HG03520 (cell line): ENCODE results near the gene LCN12.

Source experiments
- ATAC-seq: cut with Tn5 transposase; IDR thresholded peaks from one replicate; pipeline ENCODE4 v1.9.1; 2021; ENCODE audit warnings: mild to moderate bottlenecking, moderate library complexity; ENCODE audit not compliant: unreplicated experiment

The LCN12 gene

DNA sequence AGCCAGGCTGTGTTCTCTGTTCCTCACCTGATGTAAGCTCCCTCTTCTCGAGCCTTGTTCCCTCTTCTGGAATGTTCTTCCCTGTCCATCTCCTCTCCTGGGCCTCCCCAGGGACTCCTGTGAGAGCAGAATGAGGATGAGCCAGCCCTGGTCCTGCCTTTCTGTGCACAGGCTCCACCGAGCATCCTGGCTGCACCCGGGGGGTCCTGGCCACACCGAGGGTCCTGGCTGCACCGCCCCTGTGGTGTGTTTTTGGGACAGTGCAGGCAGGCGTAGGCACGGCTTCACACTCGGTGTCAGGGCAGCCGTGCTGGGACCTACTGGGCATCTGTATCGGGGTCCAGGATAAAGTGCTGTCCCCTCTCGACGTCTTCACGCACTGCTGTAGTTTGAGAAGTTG lies 25.3 kb upstream of the LCN12 start:
- ATAC-seq = no peak

DNA sequence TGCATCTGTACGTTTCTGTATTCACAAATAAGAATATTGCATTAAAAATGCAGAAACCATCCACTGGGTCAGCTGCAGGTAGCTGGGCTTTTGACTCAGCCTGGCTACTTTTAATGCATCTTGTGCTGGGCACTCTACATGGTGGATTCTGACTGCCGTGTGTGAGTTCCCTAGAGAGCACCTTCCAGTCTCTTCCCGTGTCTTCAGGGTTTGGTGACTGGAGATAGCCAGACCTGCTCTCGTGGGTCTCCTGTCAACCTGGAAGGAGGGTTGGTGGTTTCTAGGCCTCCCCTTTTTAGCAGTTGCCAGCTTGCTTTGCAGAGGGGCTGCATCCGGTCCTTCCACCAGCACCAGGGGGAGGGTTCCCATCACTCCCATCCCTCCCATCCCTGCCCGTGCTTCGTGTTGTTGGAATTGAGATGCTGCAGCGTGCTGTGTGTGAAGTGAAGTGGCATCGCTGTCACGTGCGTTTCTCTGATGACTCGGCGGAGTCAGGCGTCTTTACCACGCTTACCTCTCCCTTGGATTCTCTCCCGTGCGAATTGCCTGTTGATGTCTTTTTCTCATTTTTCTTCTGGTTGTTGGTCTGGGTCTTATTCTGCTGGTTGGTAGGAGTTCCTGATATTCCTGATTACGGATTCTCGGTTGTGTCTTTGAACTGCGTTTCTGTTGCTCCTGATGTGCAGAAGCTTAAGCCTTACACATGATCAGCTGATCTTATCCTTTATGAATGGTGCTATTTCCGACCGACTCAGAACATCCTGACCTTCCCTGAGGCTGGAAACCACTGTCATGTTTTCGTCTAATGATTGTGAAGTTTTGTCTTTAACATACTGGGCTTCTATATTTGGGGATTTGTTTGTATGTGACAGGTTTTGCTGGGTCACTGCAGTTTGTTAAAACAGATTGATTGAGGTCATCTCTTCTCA lies 24.5 kb upstream of the LCN12 start:
- no peak for ATAC-seq

DNA sequence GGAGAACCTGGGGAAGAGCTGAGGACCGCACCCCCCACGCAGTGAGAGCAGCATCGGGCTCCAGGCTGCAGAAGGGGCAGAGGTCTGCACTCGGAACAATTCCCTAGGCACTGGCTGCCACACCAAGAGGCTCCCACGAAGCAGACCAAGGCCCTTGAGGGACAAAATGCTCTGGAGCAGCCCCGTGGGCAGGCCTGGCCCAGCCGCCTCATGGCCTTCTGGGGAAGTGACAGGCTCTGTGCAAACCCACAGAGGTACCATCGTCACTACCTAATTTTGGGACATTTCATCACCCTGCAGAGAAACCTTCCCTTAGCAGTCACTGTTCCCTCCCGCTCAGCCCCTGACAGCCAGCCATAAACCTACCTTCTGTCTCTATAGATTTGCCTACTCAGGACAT lies 23.5 kb upstream of the LCN12 start:
- no peak for ATAC-seq

DNA sequence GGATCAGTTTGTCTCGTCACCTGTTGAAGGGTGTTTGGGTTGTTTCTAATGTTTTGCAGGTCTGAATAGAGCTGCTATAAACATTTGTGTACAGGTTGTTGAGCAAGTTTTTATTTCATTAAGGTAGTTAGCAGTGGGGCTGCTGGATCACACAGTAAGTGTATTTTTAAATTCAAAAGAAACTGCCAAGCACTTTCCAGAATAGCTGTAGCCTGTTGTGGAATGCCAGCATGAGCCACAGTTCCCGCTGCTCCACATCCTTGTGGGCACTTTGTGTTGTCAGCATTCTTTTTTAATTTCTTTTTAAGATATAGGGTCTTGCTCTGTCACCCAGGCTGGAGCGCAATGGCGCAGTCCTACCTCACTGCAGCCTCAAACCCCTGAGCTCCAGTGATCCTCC lies 22.1 kb upstream of the LCN12 start:
- ATAC-seq = no peak

DNA sequence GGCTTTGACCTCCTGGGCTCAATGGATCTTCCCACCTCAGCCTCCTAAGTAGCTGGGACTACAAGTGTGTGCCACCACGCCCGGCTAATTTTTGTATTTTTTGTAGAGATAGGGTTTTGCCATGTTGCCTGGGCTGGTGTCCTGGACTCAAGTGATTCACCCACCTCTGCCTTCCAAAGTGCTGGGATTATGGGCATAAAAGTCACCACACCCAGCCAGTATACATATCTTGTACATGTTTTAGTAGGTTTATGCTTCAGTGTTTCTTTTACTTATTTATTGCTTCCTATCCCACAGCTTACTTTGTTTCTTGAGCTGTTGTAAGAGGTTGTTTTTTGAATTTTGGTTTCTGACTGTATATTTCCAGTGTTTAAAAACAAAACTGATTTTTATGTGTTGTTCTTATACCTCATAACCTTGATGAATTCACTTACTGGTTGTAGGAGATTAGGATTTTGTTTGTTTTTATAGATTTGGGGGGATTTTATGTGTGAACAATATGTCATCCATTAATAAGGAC lies 20.4 kb upstream of the LCN12 start:
- ATAC-seq = no peak

DNA sequence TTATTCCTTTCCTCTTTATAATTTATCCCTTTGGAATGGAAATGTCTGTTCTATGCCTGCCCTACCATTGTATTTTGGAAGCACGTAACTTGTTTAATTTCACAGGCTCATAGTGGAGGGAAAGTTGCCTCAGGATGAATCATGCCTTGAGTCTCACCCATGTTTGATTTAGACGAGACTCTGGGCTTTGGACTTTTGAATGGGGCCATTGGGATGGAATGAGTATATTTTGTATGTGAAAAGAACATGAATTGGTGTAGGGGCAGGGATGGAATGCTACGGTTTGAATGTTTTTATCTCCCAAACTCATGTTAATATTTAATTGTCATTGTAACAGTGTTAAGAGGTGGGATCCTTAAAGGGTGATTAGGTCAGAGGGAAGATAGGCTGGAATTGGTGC lies 17.8 kb upstream of the LCN12 start:
- no peak for ATAC-seq

DNA sequence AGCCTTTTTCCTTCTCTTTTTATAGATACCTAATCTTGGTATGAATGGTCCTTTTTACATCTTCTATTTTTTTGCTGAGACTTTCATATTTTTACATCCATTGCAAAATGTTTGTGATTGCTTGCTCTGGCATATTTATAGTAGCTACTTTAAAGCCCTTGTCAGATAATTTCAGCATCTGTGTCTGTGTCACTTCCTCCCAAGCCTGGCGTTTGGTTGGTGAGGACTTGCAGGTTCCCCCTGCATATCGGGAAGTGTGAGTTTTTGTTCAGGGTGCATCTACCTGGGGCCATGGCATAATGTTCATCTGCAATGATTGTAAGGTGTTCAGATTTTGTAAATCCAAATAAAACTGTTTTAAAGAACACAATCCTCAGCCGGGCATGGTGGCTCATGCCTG lies 16.4 kb upstream of the LCN12 start:
- ATAC-seq = no peak

DNA sequence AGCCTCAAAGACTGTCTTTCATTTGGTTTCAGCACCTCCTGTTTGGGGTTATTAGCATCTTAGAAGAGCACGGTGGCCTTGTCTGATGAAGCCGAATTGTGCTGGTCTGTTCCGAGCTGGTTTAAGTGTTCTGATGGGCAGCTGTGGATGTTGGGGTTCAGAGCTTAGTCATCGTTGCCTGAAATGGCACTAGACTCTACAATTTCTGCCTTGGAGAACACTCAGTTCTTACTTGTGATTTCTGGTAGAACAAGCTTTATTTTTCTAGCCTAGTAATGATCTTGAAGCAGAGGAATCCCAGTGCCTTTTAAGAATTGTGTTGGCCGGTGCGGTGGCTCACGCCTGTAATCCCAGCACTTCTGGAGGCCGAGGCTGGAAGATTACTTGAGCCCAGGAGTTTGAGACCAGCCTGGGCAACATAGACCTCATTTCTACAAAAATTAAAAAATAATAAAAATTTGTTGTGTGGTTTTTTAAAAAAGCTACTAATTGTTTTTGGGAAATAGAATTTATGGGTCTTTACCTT lies 15.4 kb upstream of the LCN12 start:
- ATAC-seq = no peak

DNA sequence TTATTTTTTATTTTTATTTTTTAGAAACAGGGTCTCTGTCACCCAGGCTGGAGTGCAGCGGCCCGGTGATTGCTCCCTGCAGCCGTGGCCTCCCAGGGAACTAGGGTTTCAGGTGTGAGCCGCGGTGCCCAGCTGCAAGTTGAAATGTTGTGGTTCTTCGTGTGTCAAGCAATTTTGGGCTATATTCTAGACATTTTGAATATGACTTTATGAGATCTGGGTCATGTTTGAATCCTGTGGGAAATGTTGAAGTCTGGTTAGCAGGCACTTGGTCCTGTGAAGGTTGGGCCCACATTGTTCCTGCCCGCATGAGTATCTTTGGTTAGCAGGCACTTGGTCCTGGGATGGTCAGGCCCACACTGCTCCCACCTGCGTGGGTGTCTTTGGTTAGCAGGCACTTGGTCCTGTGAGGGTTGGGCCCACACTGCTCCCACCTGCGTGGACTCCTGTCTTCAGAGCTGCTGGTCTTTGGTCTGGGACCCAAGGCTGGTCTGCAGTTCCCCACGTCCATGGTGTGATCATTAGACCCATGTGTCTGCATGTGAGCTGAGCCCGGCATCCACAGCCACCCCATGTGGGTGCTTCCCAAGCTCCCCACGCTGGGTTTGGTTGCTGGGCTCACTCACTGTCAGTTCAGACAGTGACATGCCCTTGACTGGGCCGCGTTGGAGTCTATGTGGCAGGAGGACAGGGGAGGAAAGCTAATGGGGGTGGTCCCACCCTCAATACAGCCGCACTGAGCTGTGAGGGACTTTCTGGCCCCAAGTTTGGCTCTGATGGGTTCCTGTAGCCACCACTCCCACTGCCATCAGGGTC lies 14.7 kb upstream of the LCN12 start:
- ATAC-seq = no peak

DNA sequence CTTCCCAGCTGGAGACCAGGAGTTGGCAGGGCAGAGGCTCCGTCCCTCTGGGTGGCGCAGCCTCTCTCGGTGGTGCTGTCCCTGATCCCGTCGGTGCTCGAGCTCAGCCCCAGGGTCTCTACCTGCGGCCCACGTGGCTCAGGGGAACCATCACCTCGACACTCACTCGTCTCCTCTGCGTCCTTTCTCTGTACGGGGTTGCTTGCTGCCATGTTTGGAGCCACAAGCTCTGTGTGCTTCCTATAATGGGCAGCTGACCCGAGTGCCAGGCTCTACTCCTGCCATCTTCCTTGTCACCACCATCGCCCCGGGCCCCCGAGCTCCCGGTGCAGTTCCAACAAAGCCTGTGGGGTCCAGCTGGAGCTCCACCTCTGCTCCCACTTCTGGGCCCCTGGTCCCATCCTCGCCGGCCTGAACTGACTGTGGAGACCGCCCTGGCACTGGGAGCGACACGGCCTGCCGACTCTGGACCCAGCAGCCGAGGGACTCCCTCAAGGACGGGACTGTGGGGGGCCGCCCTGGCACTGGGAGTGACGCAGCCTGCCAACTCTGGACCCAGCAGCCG lies 12.6 kb upstream of the LCN12 start:
- ATAC-seq = no peak

DNA sequence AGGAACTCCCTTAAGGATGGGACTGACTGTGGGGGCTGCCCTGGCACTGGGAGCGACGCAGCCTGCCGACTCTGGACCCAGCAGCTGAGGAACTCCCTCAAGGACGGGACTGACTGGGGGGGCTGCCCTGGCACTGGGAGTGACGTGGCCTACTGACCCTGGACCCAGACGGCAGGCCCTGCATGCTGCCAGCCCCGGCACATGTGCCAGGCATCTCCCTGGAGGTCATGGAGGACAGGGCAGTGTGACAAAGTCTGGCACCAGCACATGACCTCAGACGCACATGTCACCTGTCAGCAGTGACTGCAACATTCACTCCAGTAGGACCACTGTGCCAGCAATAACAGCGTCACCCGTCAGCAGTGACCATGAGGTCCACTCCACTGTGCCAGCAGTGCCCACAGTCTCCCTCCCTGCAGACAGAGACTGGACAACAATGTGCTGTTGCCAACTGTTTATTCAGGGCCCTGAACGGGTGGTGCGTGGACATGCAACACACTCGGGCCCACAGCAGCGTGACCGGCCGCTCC lies 12.0 kb upstream of the LCN12 start:
- no peak for ATAC-seq

DNA sequence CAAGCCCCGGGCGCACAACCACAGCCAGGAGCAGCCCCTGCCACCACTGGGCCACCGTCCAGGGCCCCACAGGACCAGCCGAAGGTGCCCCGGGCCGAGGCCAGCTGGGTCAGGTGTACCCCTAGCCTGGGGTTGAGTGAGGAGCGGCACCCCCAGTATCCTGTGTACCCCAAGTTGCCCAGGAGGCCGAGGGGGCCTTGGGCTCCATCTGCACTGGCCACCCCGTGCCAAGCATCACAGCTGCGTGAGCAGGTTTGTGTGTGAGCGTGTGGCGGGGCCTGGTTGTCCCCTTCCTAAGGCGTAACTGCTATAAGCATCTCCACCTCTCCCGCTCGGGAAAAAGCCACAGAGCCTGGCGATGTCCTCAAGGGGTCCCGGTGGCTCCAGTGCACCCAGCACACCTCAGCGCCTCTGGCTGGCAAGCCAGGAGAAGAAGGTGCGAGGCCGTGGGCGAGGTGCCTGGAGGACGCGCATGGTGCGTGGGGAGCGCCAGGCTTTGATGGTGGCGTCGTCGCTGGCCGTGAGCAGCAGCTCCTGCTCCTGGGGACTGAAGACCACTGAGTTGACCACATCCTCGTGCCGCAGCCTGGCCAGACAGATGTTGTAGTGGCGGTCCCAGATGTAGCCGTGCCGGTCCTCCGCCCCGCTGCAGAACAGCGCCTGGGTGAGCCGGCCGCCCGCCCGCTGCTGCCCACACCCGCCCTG lies 11.4 kb upstream of the LCN12 start:
- no peak for ATAC-seq

DNA sequence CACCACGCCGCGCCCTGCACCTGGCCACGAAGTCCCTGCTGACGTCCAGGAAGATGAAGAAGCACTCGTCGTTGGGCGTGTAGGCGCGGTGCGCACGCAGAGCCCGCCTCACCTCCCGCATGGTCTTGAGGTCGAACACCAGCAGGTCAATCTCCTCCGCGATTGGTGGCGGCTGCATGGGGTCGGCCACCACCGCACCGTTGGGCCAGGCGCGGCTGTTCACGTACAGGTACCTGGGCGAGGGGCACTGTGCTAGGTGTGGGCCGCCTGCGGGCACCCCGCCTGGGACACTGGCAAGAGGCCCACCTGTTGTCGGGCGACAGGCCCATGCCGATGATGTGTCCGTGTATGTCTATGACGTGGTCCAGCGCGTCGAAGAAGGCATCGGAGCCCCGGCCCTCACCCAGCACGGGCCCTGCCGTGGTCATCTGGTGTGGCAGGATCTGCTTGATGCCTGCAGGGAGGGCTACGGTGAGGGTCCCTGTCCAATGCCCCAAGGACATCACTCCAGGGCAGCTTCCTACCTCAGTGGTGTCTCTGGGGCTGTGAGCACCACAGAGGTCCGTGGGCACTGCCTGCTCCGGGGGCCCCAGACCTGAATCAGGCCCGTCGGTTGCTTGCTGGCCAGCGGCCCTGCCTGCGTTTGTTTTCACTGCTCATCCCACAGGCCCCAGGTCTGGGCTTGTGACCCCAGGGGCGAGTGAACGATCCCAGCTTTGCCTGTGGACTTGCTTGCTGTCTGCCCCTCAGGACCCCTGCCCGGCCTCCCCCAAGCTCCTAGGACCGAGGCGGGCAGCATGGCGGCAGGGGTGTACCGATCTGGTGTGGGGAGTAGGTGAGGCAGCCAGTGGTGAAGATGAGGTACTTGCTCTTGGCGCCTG lies 10.6 kb upstream of the LCN12 start:
- ATAC-seq = no peak

DNA sequence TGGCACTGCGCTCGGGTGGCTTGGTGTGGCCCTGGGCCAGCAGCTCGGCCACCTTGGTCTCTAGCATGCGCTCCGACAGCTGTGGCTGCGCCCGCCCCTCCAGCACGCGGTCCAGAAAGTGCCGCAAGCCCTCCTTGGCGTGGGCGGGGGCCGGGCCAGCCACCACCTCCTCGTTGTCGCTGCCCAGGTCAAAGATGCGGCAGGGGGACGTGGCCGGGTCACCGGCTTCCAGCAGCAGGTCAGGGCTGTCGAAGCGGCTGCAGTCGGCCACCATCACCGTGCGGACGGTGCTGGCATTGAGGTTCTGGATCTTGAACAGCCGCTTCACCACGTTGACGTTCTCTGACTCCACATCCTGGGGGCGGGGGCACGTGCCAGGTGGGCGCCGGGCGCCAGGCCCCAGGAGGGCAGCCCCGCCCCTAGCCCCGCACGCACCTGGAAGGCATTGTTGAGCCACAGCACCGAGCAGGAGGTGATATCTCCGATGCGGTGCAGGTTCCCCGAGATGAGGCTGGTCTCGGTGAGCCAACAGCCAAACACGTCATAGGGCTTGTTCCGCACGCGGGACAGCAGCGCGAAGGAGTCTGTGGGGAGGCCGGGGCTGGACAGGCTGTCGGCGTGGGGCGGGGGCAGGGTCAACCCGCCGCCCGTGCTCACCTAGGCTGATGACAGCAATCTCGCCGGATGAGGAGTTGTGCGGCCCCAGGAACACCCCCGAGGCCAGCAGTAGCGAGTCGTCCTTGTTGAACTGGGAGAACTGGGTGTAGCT lies 9.8 kb upstream of the LCN12 start:
- no peak for ATAC-seq

DNA sequence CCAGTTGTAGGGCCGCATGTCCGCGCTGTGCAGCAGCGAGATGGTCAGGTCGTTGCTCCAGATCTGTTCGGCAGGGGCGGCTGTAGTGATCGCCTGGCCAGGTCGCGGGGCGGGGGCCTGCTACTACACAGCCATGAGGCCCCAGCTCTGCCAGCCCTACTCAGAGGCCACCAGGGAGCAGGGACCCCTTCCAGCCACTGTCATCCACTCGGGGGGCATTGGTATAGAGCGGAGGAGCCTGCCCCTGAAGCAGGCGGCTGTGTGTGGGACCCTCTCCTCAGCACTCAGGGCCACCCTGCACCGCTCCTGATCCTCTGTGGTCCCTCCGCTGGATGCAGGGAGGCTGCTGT lies 9.2 kb upstream of the LCN12 start:
- no peak for ATAC-seq

DNA sequence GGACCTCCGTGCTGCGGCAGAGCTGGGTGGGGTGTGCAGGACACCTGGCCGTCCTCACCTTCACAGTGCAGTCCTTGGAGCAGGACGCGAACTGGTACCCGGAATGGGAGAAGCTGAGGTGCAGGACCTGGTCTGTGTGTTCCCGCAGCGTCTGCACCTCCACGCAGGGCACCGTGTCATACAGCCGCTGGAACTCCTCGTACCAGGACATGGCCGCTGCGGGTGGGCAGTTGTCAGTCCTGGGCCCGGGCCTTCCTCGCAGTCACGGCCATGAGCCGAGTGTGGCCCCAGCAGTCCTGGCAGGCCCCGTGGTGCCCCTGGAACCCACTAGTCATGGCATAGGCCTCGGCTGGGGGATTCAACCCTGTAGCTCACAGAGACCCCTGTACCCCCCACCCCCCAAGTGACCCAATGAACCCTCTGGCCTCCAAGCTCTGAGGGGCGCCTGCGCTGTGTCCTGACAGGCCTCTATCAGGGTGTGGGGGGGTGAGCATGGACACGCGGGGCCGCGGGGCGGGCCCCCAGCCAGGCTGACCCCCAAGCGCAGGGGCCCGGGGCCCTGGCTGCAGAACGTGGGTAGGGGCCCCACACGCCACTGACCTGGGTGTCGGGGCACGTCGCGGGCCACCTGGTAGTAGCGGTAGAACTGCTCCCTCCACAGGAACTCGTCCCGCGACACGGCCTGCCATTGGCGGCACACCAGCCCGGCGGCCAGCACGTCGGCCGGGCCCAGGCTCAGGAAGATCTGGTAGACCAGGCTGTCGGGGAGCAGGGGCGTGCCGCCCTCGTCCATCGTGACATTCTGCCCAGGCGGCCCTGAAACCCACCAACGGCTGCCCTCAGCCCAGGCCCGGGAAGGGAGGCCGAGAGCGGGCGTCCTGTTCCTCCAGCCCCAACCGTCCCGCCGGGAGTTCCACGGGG lies 8.5 kb upstream of the LCN12 start:
- no peak for ATAC-seq

DNA sequence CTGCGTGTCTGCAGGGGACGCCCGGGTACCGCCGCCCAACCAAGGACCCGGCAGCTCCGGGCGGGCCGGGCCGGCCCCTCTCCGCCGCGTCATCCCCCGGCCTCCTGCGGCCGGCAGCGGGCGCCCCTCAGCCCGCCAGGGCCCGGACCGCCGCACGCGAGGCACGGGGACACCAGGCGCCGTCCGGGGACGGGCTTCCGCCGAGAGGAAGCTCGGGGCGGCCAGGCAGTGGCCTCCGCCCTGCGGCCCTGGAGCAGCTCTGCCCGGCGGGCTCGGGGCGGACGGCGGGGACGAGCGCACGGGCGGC lies 7.9 kb upstream of the LCN12 start:
- peak; percentile 26 for ATAC-seq
